Smooth muscle cell of the brain vasculature (primary cell): ENCODE results near the gene OR5D14.

Experiments used
- DNase-seq: peaks from one replicate; pipeline ENCODE4 v3.0.0-alpha.2; 2012; ENCODE audit warnings: low read depth, low spot score

The OR5D14 gene

DNA sequence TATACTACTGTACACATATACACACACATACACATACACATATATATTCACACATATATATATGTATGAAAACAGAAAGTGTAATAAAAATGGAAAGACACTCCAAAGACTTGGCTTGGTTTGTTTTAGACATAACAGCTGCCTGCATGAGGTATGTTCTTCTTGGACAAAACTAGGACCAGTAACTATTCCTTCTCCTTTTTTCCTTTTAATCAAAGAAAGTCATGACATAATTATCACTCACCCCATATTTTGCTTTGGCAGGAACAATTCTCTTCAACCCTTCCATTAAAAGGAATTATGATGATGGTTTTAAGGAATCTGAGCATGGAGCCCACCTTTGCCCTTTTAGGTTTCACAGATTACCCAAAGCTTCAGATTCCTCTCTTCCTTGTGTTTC lies at the start of gene OR5D14:
OR5D14 (plus strand) TSS at position 301 of the 400 bp plus-strand sequence; CDS start at position 301, 0 bp downstream.
- no peak for DNase-seq

DNA sequence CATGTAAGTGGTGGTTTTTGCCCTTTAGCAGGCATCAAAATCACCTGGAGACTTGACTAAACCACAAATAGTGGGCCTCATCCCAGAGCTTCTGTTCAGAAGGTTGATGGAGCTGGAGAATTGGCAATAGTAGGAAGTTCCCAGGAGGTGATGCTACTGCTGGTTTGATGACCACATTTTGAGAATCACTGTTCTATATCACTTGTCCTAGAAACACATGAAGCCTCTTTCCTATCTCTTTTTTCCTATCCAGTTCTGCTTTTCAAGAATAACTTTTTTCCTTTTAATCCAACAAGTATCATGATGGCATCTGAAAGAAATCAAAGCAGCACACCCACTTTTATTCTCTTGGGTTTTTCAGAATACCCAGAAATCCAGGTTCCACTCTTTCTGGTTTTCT lies 22.2 kb upstream of the OR5D14 start, which contains the start of gene OR5D13:
OR5D13 (plus strand) TSS at position 301 of the 400 bp plus-strand sequence; CDS start at position 301, 0 bp downstream.
- DNase-seq, result no peak

DNA sequence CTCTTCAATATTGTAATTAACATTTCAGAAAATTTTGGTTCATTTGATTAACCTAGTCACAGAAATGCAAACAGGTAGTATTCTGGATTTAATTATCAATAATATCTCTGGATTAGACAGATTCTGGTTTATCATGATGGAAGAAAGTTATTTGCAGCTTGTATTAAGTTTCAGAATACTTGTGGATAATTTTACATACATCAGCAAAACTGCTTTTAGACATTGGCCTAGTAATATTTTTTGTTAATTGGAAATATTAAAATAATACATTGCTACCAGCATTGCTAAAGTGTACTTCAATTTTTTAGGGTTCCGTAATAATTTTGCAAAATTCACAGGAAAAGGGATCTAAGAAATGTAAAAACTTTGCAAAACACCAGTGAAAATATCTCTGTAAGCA lies 3.8 kb upstream of the OR5D14 start:
- DNase-seq, result no peak

DNA sequence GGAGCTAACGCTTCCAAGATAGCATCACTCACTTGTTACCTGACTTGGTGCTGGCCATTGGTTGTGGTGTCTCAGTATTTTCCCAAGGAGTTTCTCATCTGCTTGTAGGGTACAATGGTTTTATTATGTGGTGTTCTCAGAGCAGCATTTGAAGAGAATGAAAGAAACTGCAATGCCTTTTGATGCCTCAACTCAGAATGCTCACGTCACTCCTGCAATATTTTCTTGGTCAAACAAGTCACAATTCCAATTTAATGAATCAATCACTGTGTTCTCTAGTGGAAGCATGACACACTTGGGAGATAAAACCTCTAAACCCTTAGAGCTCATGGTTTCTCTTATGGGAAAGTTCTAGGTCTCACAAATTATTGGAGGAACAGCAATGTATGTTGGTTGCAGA lies 2.0 kb upstream of the OR5D14 start:
- no peak for DNase-seq

DNA sequence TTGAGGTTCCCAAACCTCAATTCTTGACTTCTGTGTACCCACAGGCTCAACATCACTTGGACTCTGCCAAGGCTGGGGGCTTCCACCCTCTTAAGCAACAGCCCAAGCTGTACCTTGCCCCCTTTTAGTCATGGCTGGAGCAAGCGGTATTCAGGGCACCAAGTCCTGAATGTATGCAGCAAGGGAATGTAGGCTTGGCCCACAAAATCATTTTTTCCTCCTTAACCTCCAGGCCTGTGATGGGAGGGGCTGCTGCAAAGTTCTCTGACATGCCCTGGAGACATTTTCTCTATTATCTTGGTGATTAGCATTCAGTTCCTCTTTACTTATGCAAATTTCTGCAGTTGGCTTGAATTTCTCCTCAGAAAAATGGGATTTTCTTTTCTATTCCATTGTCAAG lies 10.9 kb downstream of the OR5D14 start:
- DNase-seq, result no peak

DNA sequence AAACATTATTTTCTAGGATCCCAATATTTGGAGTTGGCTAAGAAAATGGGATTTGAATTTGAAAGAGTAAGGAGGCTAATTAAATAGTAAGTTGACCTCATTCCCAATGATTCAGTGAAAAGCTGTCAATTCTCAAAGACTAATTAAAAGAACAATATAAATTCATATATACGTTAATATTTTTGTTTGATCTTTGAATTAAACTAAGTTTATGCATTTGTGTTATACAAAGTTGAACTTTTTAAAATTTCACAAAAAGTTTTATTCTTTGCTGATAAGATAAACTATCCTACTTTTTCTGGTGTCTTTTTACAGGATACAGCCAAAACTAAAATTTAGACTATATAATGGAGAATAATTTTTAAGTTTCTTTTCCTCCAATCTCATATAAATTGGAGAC lies 15.7 kb downstream of the OR5D14 start, which contains the start of gene OR5L1:
OR5L1 (plus strand) TSS at position 301 of the 400 bp plus-strand sequence. CDS start 100 bp downstream, outside the sequence.
- no peak for DNase-seq

DNA sequence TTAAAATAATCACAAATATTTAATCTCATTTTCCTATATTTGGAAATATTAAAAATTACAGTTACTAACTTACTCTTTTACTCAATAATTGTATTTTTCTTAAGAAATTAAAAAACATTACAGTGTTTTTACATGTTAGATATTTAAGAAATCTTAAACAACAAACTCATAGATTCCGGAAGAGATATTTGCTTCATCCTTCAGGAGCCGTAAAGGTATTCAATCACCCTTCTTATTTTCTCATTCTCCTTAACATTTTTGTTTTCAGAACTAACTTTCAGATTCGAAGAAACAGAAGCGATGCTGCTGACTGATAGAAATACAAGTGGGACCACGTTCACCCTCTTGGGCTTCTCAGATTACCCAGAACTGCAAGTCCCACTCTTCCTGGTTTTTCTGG lies 24.0 kb downstream of the OR5D14 start, which contains the start of gene OR5D18:
OR5D18 (plus strand) TSS at position 301 of the 400 bp plus-strand sequence; CDS start at position 301, 0 bp downstream.
- DNase-seq, result no peak

DNA sequence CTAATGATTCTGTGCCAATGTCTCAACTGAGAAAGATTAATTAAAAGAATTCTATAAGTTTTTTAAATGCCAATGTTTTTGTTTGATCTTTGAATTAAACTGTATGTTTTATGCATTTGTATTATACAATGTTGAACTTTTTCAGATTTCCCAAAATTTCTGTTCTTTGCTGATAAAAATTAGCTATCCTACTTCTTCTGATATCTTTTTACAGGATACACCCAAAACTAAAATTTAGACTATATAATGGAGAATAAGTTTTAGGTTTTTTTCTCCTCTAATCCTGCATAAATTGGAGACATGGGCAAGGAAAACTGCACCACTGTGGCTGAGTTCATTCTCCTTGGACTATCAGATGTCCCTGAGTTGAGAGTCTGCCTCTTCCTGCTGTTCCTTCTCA lies 31.6 kb downstream of the OR5D14 start, which contains the start of gene OR5L2:
OR5L2 (plus strand) TSS at position 301 of the 400 bp plus-strand sequence; CDS start at position 301, 0 bp downstream.
- no peak for DNase-seq

DNA sequence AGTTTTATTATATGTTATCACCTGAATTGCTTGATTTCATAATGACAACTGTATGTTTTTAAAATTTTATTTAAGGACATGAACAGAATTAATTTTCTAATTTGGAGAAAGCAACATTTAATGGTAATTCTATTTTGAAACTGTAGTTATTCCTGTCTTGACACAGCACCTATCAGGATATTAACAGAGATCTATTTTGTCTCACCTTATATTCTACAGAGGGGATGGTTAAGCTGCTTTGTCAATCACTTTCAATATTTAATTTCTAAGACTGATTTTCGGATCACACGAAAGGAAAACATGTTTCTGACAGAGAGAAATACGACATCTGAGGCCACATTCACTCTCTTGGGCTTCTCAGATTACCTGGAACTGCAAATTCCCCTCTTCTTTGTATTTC lies 43.1 kb downstream of the OR5D14 start, which contains the start of gene OR5D16:
OR5D16 (plus strand) TSS at position 301 of the 400 bp plus-strand sequence; CDS start at position 301, 0 bp downstream.
- no peak for DNase-seq
